PFSK-1 (cell line): ENCODE results near the gene NUDT2.

Experiments
- POLR2AphosphoS5 ChIP-seq: IDR thresholded peaks from 2 replicates; pipeline ENCODE4 v1.6.1; 2012; ENCODE audit warnings: low read depth, mild to moderate bottlenecking, control low read depth, low read length, moderate library complexity
- REST ChIP-seq, 2 experiments: IDR thresholded peaks; 2 replicates each; pipeline versions ENCODE4 v1.6.1 to v1.8.0; 2011 to 2012; ENCODE audit warnings: low read depth in 2 of 2, low read length in 2 of 2, control low read depth in 1 of 2, inconsistent platforms in 1 of 2, mild to moderate bottlenecking in 1 of 2, moderate library complexity in 1 of 2; ENCODE audit not compliant: insufficient read depth in 1 of 2
- SIN3A ChIP-seq: IDR thresholded peaks from 2 replicates; pipeline ENCODE4 v1.6.1; 2012; ENCODE audit warnings: mild to moderate bottlenecking, low read length, moderate library complexity, borderline replicate concordance; ENCODE audit not compliant: insufficient read depth
- TAF1 ChIP-seq: IDR thresholded peaks from 2 replicates; pipeline ENCODE4 v1.6.1; 2012; ENCODE audit warnings: low read length, control low read depth, borderline replicate concordance; ENCODE audit not compliant: insufficient read depth

- TF ChIP-seq SIN3A = no peak
- TF ChIP-seq POLR2AphosphoS5 = no peak
- TF ChIP-seq REST (IDR thresholded peaks at IDR 0.05; ENCODE audit: insufficient read depth in 1 of 2, low read depth in 2 of 2, low read length in 2 of 2) = no peak
- no peak for TF ChIP-seq TAF1
Observed at GRCh38 chr9:34381323-34381722, 52.0 kb downstream of the NUDT2 start.
